ENCODE results near the gene TLL1.

DNA sequence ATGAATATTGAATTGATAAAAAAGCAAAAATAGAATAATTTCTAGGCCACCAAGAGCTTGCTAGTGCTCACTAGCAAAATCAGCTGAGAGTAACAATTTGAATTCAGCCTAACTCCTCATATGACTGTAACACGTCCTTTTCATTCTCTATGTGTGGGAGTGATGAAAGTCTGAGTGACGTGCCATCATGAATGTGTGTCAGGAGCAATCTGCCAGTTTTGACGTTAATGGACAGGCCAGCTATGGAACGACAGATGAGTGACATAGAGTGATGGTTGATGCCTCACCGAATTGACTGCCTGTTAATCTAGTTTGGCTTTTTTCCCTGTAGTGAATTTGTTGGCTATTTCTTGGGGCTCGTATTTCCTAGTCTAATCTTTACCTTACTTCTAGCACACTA is 200.7 kb downstream of the TLL1 start:
- TF ChIP-seq CTCF (IDR thresholded peaks at IDR 0.05) = no peak
- no peak for TF ChIP-seq POLR2A (IDR thresholded peaks at IDR 0.05)
- no peak for TF ChIP-seq EP300 (IDR thresholded peaks at IDR 0.05)
